IPS DF 19.7 (cell line): ENCODE results near the gene RAD51AP1.
"Not testable (repeated sequence)": the region's sequence is repeated elsewhere in the genome, so short reads cannot be mapped to it uniquely, and the experiment has no call there.

Source experiments
- DNase-seq: peaks from one replicate; pipeline ENCODE4 v3.0.0-alpha.2; 2013; ENCODE audit warnings: low read depth, low spot score

The RAD51AP1 gene, protein sequence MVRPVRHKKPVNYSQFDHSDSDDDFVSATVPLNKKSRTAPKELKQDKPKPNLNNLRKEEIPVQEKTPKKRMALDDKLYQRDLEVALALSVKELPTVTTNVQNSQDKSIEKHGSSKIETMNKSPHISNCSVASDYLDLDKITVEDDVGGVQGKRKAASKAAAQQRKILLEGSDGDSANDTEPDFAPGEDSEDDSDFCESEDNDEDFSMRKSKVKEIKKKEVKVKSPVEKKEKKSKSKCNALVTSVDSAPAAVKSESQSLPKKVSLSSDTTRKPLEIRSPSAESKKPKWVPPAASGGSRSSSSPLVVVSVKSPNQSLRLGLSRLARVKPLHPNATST

DNA sequence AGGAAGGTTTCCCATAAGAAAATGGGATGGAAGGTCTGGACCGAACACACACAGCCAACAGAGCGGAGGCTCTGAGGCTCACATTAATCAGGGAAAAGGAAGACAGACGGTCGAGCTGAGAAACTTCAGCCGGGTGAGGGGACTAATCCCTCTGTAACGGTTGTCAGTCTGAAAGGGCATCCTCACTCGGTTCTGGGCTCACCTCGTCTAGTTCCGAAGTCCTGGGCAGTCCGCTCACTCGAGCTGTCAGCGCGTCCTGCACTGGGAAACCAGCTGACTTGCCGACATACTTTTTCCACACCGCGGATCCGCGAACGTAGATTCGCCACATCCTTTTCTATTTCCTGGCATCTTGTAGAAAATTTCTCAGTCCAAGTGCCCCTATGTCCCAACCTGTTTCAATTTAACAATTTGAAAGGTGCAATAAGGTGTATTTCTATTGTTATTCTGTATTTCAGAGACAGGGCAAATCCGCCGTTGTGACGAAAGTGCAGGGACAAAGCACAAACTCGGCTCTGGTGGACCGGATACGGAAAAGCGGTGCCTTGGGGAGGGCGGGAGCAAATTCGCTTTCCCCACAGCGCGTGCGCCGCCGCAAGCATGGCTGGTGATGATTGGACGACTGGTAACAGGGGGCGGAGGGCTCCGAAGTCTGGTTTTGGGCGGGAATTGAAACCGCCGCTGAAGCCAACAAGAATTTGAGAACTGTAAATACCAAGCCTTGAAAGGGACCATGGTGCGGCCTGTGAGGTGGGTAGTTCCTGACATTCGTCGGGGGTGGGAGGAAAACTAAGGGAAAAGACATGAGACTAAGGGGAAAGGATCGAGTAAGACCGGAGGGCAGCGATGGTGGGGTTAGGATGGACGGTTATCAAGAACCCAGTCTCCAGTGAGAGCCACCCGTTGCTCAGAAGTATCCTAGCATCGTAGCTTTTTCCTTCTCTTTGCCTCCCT lies at the start of gene RAD51AP1:
RAD51AP1 (plus strand) TSS at position 684 of the 954 bp plus-strand sequence; CDS start at position 734, 50 bp downstream.
- DNase-seq, result peak; percentile 92

DNA sequence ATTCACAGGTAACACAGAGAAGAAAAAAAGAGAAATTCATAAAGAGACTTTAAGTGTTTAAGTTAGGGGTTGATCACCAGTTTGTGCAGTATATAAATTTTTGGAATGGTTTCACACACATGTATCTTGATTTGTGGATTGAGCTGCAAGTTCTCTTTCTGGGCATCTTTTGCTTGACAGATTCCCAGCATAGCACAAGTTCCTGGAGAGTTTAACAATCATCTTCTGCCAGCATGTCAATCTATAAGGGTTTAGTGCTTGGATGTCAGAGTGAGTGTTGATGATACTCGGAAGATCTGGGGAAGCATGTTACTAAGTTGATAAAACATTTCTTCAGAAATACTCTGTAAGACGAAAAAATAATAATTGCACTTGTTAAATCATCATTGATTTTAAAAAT lies 49.1 kb upstream of the RAD51AP1 start:
- DNase-seq, result no peak

DNA sequence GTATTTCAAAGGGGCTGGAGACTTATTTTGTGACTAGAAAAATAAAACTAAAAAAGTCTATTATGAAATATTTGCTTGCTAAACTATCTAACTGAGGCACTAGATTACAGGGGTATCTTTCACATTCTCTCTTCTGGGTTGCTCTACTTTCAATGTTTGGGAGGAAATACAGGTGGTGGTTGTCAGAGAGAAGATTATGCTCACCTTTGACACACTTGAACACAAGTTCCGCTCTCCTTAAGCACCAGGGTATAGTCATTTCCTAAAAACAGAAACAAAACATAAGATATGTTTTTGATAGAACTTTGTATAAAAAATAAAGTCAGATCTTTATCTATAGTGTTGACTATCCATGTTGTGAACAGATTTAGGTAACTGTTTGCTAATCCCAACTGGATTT lies 47.7 kb upstream of the RAD51AP1 start:
- no peak for DNase-seq

DNA sequence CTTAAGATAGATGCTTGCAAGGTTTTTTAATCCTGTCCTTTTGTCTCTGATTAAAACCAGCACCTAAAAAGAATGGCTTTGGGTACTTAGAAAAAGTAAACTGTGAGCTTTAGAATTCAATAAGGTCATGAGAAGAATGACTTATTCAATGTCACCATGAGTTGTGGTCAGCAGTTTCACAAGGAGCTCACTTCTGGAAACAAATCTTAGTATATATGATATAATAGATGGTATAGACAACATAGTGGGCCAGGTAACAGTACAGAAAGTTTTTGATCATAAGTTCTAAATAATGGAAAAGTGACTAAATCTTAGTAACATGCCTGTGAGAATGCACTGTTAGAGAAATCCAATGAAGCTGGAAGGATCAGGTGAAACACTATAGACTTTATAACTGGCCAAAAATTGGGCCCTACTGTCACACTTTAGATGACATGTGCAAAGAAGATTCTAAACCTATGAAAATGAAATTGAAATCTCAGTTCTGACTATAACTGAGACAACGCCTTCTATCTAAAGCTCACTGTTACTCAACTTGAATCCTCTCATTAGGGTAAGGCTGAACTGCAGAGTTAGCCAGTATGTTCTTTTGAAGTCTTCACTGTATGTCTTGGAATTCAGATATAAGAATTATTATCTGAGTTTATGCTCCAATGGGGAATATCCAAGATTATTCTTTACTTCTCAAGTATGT lies 42.4 kb upstream of the RAD51AP1 start:
- no peak for DNase-seq

DNA sequence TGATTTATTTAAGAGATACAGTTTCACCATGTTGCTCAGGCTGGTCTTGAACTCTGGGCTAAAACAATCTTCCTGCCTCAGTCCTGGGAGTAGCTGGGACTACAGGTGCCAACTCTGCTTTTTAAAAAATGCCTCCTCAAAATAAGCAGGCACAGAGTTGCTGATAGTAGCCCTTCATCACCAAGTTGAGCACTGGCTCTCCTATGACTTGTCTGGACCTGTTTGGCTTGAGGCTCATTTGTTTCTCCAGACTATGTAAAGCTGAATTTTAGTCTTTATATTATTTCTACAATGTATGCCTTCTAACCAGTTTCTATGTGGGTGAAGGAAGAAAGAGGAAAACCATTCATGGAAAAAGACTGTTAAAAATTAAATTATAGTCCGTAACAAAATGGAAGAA lies 39.5 kb upstream of the RAD51AP1 start:
- no peak for DNase-seq

DNA sequence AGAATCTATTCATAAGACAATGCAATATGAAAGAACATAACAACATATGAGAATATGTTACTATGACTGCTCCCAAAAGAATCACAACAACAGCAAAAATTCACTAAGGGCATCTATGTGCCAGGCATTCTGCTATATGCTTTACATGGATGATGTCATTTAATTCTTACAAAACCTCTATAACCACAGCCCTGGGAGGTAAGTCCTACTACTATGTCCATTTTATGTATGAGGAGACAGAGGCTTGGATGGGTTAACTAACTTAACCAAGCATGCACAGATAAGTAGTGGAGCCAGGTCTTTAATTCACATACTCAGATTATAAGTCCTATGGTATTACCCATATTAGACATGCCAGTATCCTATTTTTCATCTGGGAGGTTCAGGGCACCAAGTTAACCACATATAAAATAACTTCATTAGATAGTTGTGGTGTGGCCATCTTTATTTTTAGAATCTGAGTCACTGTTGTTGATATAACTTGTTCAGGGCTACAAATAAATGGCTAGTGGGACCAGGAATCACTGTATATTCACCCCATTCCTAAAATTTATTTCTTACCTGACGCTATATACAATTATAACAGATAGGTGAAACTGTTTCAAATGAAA lies 33.2 kb upstream of the RAD51AP1 start:
- DNase-seq, result no peak

DNA sequence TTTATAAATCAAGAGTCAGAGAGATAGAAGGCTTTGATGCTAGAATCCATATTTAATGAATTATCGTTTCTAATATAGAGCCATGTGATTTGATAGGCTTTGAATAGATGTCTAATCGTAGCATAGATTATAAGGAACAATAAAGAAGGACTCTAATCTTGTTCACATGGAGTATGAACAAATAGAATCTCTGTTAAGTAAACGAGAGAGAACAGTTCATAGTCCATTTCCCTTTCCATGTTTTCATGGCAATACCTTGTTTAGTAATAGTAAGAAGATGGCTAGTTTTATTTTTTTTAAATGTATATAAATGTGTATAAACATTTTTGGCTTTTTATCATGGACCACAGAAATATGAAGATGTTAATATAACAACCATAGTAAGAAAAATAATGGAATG lies 32.3 kb upstream of the RAD51AP1 start:
- no peak for DNase-seq

DNA sequence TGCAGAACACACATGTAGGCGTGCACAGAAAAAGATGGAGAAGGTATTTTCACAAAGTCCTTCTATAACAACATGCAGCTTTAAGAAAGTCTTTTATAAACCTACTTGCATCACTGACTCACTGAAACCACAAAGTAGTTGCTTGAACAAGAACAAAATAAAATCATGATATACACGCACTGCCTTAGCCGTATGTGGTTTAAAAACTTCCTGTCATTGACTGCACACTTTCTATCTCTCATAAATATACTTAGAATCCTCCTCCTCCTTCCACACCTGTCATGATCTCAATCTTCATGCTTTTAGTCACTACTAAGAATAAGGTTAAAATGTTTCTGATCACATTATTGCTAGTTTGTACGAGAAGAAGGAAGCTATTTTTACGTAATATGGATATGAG lies 31.8 kb upstream of the RAD51AP1 start:
- no peak for DNase-seq

DNA sequence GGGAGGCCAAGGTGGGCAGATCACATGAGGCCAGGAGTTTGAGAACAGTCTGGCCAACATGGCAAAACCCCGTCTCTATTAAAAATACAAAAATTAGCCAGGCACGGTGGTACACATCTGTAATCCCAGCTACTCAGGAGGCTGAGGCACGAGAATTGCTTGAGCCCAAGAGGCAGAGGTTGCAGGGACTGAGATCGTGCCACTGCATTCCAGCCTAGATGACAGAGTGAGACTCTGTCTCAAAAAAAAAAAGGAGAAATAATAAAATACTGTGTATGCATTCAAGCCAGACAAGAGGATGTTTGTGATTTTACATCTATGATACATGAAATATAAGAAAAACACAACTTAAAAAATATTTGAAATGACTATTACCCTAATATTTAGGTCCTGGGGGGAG lies 30.2 kb upstream of the RAD51AP1 start:
- DNase-seq, result not testable (repeated sequence)

DNA sequence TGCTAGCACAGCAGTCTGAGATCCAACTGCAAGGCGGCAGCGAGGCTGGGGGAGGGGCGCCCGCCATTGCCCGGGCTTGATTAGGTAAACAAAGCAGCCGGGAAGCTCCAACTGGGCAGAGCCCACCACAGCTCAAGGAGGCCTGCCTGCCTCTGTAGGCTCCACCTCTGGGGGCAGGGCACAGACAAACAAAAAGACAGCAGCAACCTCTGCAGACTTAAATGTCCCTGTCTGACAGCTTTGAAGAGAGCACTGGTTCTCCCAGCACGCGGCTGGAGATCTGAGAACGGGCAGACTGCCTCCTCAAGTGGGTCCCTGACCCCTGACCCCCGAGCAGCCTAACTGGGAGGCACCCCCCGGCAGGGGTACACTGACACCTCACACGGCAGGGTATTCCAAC lies 29.4 kb upstream of the RAD51AP1 start:
- not testable (repeated sequence) for DNase-seq

DNA sequence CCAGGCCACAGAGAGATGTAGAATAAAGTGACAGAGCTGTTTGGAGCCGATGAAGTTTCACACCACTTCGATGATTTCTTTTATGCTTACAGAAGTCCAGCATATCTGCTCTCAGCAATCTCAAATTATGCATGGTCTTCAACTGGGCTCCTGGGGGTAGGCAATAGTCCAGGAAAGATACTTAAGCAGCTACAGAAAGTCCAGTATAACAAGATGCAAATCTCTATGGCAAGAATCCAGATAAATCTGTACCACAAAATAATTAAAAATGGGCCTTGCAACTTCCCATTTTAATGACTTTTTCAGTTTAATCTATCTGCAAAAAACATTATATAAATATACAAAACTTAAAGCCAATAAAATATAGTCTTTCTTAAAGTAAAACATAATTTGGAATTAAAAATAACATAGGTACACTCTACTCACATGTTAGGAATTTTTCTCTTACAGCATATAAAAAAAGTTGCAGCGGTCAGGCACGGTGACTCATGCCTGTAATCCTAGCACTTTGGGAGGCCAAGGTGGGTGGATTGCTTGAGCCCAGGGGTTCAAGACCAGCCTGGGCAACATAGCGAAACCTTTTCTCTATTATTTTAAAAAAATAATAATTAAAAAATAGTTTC lies 20.5 kb upstream of the RAD51AP1 start:
- no peak for DNase-seq

DNA sequence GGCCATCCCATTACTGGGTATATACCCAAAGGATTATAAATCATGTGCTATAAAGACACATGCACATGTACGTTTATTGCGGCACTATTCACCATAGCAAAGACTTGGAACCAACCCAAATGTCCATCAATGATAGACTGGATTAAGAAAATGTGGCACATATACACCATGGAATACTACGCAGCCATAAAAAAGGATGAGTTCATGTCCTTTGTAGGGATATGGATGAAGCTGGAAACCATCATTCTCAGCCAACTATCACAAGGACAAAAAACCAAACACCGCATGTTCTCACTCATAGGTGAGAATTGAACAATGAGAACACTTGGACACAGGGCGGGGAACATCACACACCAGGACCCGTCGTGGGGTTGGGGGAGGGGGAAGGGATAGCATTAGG lies 15.2 kb upstream of the RAD51AP1 start:
- not testable (repeated sequence) for DNase-seq

DNA sequence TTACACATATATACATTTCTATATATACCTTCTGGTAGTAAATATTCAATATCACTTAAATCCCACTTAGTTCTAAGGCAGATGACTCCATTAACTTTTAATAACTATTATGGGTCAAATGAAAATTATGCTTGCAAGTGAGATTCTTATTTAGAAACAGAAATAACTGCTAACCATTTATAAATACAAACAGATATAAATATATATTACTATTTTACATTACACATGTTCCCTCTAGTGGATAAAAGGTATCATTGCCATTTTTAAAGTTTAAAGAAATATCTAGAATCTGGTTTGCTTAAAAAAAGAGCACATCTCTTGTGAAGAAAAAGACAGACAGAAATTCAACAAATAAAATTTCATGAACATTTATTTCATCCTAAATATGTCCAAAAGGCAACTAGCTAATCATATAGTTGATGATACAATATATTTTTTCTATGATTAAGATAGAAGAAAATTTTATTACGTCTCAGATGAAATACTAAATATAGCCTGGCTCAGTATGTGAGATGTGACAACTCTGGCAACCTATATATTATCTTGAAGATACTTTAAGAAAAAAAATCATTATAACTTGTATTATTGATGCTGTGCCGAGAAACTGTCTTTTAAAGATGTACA lies 11.7 kb upstream of the RAD51AP1 start:
- no peak for DNase-seq

DNA sequence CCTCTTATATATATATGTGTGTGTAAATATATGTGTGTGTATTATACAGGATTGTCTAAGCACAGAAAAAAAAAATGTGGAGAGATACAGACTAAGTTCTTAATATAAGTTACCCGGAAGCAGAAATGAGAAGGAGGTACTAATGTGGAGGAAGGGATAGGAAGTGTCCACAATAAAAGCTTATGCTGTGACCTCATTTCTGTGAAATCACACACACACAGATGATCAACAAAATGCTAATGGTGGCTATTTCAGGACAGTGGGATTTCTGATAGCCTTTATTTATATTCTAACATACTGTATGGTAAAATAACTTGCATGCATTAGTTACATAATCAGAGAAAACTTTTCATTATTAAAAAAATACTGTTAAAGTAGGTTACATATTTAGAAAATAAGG lies 8.5 kb upstream of the RAD51AP1 start:
- no peak for DNase-seq

DNA sequence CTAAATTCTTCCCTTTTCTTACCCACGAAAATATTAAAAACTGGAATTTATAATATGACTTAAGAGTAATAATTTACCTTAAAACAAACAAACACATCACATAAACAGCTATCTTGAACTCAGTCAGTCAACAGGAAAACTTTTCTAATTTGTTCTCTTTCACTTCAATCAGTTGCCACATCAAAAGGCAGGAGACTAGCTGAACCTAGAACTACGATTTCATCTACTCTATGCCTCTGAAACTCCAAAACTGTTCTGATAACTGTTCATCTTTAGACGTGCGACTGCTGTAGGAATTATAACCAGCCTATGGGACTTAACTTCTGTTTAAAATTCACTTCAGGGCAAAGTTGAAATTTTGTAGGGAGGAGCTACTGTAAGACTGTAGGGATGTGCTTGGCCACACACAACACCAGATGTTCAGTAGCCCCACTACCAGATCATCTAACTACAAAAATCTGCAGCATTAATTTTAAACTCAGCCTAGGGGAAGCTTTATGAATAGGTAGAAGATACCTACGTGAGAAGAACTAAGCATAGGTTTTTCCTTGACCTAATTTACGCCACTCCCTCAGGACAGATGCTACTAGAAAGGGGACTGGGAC lies 7.6 kb upstream of the RAD51AP1 start:
- DNase-seq, result no peak

DNA sequence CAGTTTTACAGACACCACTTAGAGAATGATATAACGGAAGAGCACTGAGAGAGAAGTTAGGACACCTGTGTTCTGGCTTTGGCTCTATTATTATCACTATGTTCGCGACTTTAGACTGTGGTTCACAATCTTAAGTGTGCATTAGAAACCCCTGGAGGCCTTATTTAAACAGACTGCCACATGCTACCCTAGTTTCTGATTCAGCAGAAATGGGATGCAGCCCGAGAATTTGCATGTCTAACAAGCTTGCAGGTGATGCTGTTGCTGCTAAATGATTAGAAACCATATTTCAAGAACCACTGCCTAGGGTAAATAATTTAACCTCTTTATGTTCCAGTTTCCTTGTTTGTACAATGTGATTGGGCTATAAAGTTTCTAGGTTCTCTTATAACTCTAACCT lies 3.6 kb upstream of the RAD51AP1 start:
- no peak for DNase-seq

DNA sequence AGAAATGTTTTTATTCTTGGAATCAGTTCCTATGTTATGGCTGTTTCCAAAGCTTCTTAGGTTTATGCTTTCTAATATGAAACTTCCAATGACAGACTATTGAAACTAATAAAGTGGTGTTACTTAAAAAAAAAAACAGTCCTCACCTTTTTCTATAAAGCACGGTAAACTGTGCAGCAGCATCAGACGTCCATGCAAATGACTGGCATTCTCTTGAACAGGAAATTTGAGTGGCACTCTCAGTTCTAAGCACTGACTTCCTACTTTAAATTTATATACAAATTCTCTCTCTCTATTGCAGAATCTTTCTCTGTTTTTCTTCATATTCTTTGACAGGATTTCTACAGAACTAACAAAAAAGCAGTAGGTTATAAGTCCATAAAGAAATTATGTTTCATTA lies 2.8 kb upstream of the RAD51AP1 start:
- no peak for DNase-seq

DNA sequence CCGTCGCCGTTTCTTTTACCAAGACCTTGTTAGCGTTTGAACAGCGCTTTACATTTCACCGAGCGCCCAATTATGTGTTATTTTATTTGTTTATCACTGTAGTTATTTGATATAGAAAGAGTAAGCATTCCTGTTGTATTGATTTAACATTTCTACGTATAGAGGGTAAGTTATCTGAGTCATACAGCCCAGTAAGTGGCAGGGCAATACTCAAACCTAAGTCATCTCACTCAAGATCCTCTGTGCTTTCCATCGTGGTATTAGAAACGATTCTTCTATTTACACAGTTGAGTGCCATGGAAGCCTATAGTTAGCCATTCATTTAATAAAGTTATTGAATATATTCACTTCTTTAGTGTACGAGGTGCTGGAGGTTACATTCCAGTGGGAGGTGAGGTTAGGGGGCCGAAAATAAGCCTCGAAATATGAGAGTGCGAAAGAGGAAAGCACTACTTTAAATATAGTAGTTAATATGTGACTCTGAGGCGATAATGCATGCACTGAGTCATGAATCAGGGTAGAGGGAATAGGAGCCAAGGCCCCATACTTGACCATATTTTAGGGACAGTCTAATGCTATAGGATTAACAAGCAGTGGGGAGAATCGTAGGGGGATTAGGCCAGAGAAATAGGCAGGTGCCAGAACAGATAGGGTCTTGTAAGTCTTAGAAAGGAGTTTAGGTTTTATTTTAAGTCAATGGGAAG lies 629 bp downstream of the RAD51AP1 start:
- no peak for DNase-seq

DNA sequence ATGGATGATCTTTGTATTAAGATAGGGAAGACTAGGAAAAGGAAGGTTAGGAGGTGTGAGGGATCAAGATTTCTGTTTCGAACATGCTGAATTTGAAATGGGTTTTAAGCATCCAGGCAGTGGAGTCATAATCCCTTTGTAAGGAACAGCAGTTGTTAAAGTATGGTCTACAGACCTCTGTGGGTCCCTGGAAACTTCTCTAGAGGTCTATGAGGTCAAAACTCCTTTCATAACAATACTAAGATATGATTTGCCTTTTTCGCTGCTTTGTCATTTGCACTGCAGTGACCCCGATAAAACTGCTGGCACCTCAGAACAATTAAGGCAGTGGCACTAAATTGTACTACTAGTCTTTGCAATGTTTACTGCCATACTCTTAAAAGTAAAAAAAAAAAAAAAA lies 1.5 kb downstream of the RAD51AP1 start:
- DNase-seq, result no peak

DNA sequence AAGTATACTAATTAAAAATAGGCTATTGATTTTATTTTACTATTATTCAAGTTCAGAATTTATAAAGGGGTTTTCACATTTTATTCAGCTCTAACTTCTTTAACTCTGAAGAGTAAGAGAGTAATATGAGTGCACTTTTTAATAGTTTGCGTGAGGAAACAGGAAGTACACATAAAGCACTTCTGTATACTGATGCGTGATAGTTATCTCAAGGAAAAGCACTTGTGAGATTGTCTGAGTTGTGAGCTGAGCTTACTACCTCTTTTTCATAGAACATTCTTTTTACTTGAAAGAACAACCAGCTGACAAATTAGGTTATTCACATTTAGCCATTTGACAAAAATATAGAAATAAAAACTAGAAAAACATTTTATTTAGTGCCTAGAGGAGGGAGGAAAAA lies 1.9 kb downstream of the RAD51AP1 start:
- no peak for DNase-seq
